ENCODE results near the gene C1QL1. TPM values are rescaled to one million over a fixed set of nuclear protein-coding genes. Genes with fewer than 3 reads are reported as not detected.

Gene C1QL1
- total RNA-seq, 1 donor from 2014 or later, result not detected

DNA sequence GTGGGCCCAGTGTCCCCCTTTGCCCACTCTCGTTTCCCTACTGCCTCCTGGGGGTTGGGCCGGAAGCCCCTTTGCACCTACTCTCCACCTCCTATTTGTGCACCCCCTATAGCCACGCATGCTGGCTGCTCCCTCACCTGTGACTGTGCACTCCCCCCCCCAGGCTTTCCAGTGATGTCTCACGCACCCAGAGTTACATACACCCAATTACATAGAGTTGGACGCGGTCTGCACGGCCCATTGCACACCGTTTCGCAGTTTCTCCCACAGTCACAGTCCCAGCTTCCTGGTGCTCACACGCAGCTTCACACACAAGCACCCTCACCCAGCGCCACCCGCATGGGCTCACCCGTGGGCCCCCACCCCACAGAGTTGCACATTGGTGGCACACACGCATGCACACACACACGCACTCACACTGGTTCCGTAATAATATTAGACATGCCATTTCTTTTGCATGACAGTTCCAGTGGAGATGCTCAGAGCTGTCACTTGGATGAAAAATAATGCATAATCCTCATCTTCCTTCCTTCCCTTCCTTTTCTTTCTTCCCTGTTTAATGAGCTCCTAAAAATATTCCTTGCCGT is 21.5 kb upstream of the C1QL1 start:
- H3F3A ChIP-seq (ENCODE audit: low read depth), result peaks cover 15% of the 10 kb centered on the region
- no peak overlapping the region for H2AFZ ChIP-seq (replicated peaks)
- peaks cover 4% of the 10 kb centered on the region for H3K27me3 ChIP-seq
- no peak for DNase-seq (ENCODE audit: low spot score)
- Mint-ChIP-seq H3K36me3 (no peaks in the 10 kb centered on the region), H3K9me3 (peaks cover 3% of the 10 kb centered on the region), H3K4me3 (no peak overlapping the region), H3K27ac (peak overlapping the region; percentile 73), H3K4me1 (peaks cover 15% of the 10 kb centered on the region), H3K27me3 (ENCODE audit: insufficient read depth, low read depth) (peaks cover 15% of the 10 kb centered on the region)
- H3K9ac ChIP-seq, result no peak overlapping the region
- no peak overlapping the region for H3K4me2 ChIP-seq
- no peaks in the 10 kb centered on the region for H3K79me2 ChIP-seq (ENCODE audit: low read depth)
- no peak overlapping the region for H3K27ac ChIP-seq
- H4K20me1 ChIP-seq (ENCODE audit: low read depth), result no peaks in the 10 kb centered on the region
- TF ChIP-seq EZH2phosphoT487 (IDR thresholded peaks at IDR 0.05), result no peak
- TF ChIP-seq, protein P1, sequence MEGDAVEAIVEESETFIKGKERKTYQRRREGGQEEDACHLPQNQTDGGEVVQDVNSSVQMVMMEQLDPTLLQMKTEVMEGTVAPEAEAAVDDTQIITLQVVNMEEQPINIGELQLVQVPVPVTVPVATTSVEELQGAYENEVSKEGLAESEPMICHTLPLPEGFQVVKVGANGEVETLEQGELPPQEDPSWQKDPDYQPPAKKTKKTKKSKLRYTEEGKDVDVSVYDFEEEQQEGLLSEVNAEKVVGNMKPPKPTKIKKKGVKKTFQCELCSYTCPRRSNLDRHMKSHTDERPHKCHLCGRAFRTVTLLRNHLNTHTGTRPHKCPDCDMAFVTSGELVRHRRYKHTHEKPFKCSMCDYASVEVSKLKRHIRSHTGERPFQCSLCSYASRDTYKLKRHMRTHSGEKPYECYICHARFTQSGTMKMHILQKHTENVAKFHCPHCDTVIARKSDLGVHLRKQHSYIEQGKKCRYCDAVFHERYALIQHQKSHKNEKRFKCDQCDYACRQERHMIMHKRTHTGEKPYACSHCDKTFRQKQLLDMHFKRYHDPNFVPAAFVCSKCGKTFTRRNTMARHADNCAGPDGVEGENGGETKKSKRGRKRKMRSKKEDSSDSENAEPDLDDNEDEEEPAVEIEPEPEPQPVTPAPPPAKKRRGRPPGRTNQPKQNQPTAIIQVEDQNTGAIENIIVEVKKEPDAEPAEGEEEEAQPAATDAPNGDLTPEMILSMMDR (IDR thresholded peaks at IDR 0.05), result no peak
- no peak for TF ChIP-seq EZH2 (IDR thresholded peaks at IDR 0.05)
- H3K4me3 ChIP-seq, result no peak overlapping the region
- H3K36me3 ChIP-seq, result no peaks in the 10 kb centered on the region
- peaks cover 22% of the 10 kb centered on the region for H3K4me1 ChIP-seq
- no peaks in the 10 kb centered on the region for H3K9me3 ChIP-seq (ENCODE audit: low read depth)

DNA sequence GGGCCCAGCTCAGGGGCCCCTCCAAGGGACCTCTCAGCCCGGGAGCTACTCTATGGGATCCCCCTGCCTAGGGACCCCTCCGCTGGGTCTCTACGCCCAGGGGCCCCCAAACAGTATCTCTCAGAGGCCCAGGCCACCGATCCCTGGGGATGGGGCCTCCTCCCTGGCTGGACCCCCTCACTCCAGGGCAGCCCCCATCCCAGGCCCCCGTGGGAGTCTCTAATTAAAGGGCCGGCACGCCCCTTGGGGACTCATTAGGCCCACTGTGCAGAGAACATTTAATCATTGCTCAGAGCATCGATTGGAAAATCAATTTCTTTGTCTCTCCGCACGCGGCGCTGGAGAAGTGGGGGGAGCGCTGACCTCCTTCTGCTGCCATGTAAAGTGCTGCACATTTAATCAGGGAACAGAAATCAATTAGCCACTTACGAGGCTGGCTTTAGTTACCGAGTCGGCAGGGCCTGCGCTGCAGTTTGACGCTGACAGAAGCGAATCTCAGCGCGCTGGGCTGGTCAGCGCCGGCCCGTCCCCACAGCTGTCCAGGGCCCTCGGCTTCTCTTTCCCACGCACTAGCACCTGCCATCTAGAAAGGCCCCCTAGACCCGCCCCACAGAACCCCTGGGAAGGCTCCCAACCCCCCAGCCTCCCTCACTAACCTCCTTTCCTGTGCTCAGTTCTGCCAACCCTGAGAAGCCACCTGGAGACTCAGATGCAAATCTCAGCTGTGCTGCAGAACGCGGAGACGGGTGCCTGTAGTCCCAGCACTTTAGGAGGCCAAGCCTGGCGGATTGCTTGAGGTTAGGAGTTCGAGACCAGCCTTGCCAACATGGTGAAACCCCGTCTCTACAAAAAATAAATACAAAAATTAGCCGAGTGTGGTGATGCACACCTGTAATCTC is 20.2 kb upstream of the C1QL1 start:
- H3K9ac ChIP-seq, result no peak overlapping the region
- peaks cover 22% of the 10 kb centered on the region for H3K4me1 ChIP-seq
- peak; percentile 24 for DNase-seq (ENCODE audit: low spot score)
- peaks cover 3% of the 10 kb centered on the region for H3K9me3 Mint-ChIP-seq
- H3K4me3 ChIP-seq, result peak overlapping the region; percentile 36
- H3K9me3 ChIP-seq (ENCODE audit: low read depth), result no peaks in the 10 kb centered on the region
- H3K4me1 Mint-ChIP-seq, result peaks cover 15% of the 10 kb centered on the region
- H3K4me3 Mint-ChIP-seq, result peak overlapping the region; percentile 74
- no peaks in the 10 kb centered on the region for H3K36me3 Mint-ChIP-seq
- no peak for TF ChIP-seq EZH2 (IDR thresholded peaks at IDR 0.05)
- TF ChIP-seq EZH2phosphoT487 (IDR thresholded peaks at IDR 0.05), result no peak
- TF ChIP-seq, protein P1 (IDR thresholded peaks at IDR 0.05), result no peak
- no peaks in the 10 kb centered on the region for H4K20me1 ChIP-seq (ENCODE audit: low read depth)
- H3F3A ChIP-seq (ENCODE audit: low read depth), result peaks cover 15% of the 10 kb centered on the region
- H3K27me3 Mint-ChIP-seq (ENCODE audit: insufficient read depth, low read depth), result peaks cover 15% of the 10 kb centered on the region
- peak overlapping the region; percentile 75 for H3K4me2 ChIP-seq
- H2AFZ ChIP-seq (replicated peaks), result peak overlapping the region; percentile 93
- H3K36me3 ChIP-seq, result no peaks in the 10 kb centered on the region
- no peaks in the 10 kb centered on the region for H3K79me2 ChIP-seq (ENCODE audit: low read depth)
- H3K27ac ChIP-seq, result no peak overlapping the region
- H3K27ac Mint-ChIP-seq, result no peak overlapping the region
- peaks cover 4% of the 10 kb centered on the region for H3K27me3 ChIP-seq

DNA sequence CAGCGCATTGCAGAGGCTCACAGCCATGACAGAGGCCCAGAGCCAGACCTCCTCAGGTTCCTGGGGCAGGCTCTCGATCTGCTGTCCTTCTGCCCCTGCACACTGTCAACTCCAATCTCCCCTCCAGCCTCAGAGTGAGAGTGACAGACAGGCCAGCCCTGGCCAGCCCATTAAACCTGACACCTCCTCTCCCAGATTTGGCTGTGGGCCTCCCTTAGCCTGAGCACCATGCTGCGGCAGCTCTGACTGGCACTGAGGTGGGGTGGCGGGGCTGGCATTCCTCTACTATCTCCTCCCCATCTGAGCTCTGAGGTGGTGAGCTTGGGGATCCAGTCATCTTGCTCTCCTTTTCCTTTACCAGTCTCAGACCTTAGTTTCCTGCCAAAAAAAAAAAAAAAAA is 15.5 kb upstream of the C1QL1 start:
- Histone ChIP-seq H3K36me3 (no peaks in the 10 kb centered on the region), H3K27me3 (peaks cover 4% of the 10 kb centered on the region), H2AFZ (replicated peaks) (no peak overlapping the region), H3K4me1 (peaks cover 20% of the 10 kb centered on the region), H3K27ac (no peak overlapping the region), H4K20me1 (ENCODE audit: low read depth) (no peaks in the 10 kb centered on the region), H3K4me3 (no peak overlapping the region), H3K9me3 (ENCODE audit: low read depth) (no peaks in the 10 kb centered on the region), H3K9ac (no peak overlapping the region), H3K4me2 (no peak overlapping the region), H3K79me2 (ENCODE audit: low read depth) (no peaks in the 10 kb centered on the region), H3F3A (ENCODE audit: low read depth) (peaks cover 13% of the 10 kb centered on the region)
- no peak for DNase-seq (ENCODE audit: low spot score)
- Mint-ChIP-seq H3K36me3 (no peaks in the 10 kb centered on the region), H3K27ac (no peak overlapping the region), H3K9me3 (peaks cover 3% of the 10 kb centered on the region), H3K4me1 (peaks cover 29% of the 10 kb centered on the region), H3K4me3 (no peak overlapping the region), H3K27me3 (ENCODE audit: insufficient read depth, low read depth) (peaks cover 14% of the 10 kb centered on the region)
- TF ChIP-seq EZH2phosphoT487 (IDR thresholded peaks at IDR 0.05) (no peak), EZH2 (IDR thresholded peaks at IDR 0.05) (no peak)
- TF ChIP-seq, protein P1 (IDR thresholded peaks at IDR 0.05), result no peak

All from neural progenitor cell (in vitro differentiated cells).